Testis (tissue), 3 donors: ENCODE data around the gene SVEP1. TPM values are rescaled to one million over a fixed set of nuclear protein-coding genes. Genes with fewer than 3 reads are reported as not detected.
A peak's percentile ranks its signal among the peaks of the same experiment; 100 is the strongest.

Experiments used
- DNase-seq: peaks from one replicate; pipeline ENCODE4 v3.0.0-alpha.2; 2019
- H3K27ac ChIP-seq, 2 donors: fragments of 200-600 bp; sonication (generic); one replicate each; pipeline ENCODE4 v1.5.1; 2019
- H3K27me3 ChIP-seq: fragments of 200-600 bp; sonication (generic); one replicate; pipeline ENCODE4 v1.5.1; 2019
- H3K36me3 ChIP-seq: fragments of 200-600 bp; sonication (generic); one replicate; pipeline ENCODE4 v1.5.1; 2017; ENCODE audit warnings: low read depth; ENCODE audit errors: missing control alignments
- H3K4me1 ChIP-seq: fragments of 200-600 bp; sonication (generic); one replicate; pipeline ENCODE4 v1.5.1; 2019
- H3K4me3 ChIP-seq, 2 donors: fragments of 200-600 bp; sonication (generic); one replicate each; pipeline ENCODE4 v1.5.1; 2017 to 2019
- H3K9me3 ChIP-seq: fragments of 200-600 bp; sonication (generic); one replicate; pipeline ENCODE4 v1.5.1; 2017
- CTCF ChIP-seq, 3 experiments: fragments of 450-650 bp in 2 of 3; fragments of 200-600 bp in 1 of 3; sonication (generic) in 1 of 3; IDR thresholded peaks; one replicate each; pipeline ENCODE4 v1.5.1; 2016 to 2019; ENCODE audit warnings: antibody characterized with exemption in 3 of 3, mild to moderate bottlenecking in 2 of 3, moderate library complexity in 1 of 3
- POLR2A ChIP-seq: fragments of 450-650 bp; IDR thresholded peaks from one replicate; pipeline ENCODE4 v1.6.1; 2017; ENCODE audit warnings: antibody characterized with exemption, mild to moderate bottlenecking, moderate library complexity
- WGBS, 2 donors: methylation state at CpG; one replicate each; pipeline ENCODE4 v1.1.5; 2018; 5-methylcytosine and 5-hydroxymethylcytosine counted together
- intact Hi-C: fragments of 100-400 bp; cut with DNase I; formaldehyde crosslinking; loops from one replicate; pipeline ENCODE4 v1.15.1; 2023; ENCODE audit warnings: low total_unique reads
- polyA plus RNA-seq: library from polyadenylated mRNA; stranded (reverse); fragments of 350-450 nt; fragmentation: Illumina TruSeq; extraction: RNeasy Lipid Tissue Mini Kit (QIAGEN cat#74804); gene quantifications from one replicate; pipeline ENCODE4 v1.2.3, GENCODE V29; 2014; ENCODE audit warnings: low read depth, low replicate concordance; ENCODE audit not compliant: insufficient read depth
- small RNA-seq, 2 donors: library from RNA; depleted of rRNA; stranded (forward); fragments of <200 nt; gene quantifications; one replicate each; pipeline ENCODE3, GENCODE V24; 2016
- total RNA-seq, 2 donors: library from RNA; depleted of rRNA; stranded (reverse); fragments of >200 nt; gene quantifications; one replicate each; pipeline ENCODE4 v1.2.3, GENCODE V29; 2016

The SVEP1 gene
- total and polyA plus RNA-seq, 3 donors from 2014 or later = 4.6 to 7.9 (median 6.9) TPM

DNA sequence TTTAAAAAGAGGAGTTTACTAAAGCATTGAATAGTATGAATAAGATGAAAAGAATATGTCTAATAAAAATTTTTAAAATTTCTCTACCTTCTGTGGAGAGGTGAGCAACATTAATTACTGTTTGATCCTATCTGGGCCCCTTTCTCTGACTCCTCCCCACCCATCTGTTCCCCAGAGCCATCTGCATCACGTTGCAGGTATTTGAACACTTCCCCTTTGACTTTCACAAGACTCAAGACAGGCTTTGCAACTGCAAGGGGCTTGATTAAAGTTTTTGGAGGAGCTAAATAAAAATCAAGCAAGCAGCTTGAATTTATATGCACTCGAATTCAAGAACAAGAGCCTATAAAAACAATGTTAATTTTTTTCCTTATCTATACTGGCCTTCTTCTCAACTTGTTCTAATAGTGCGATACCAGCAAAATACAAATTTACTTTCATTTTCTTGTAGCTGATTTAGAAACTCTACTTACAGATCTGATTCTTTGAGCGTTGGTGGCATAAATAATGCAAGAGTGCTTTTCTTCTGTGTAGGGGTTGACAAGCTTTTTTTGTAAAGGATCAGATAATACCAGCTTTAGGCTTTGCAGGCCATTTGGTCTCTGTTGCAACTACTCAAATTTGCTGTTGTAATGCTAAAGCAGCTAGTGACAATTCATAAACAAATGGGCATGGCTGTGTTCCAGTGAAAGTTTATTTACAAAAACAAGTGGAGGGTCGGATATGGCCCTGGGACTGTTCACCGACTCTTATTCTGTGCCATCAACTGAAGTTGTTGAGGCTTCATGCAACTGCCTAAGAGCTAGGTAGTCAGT is 263.1 kb downstream of the SVEP1 start:
- Histone ChIP-seq H3K27me3 (no peaks in the 10 kb centered on the region), H3K36me3 (no peaks in the 10 kb centered on the region), H3K27ac (peak overlapping the region in 1 of 2 donors; percentile 44), H3K4me3 (no peak overlapping the region), H3K9me3 (no peaks in the 10 kb centered on the region), H3K4me1 (peaks cover 5% of the 10 kb centered on the region)
- intact Hi-C loops = no loop called here
- WGBS, 2 donors = 29 to 32% methylated on average over 6 of the region's 6 CpGs
- no peak for TF ChIP-seq CTCF (IDR thresholded peaks at IDR 0.05)
- no peak for TF ChIP-seq POLR2A
- no peak for DNase-seq

Small RNA genes lying within 50 kb of the gene (small RNA-seq; reads per million reads assigned to genes)
- gene RNU6-1039P = 0 reads per million in 2 donors

Other genes with a start within 250 kb of the SVEP1 start
- 10 to 100 TPM in 1 of 2 donors, 1 to 10 TPM in 1; 3.5 to 17.9 TPM for gene TXNDC8, start 241.9 kb downstream of the SVEP1 start, total RNA-seq
- 16.7 TPM for gene TXNDC8, start 241.9 kb downstream of the SVEP1 start, polyA plus RNA-seq
- 10 to 100 TPM in 1 of 2 donors, 1 to 10 TPM in 1; 6.9 to 11.6 TPM for gene MUSK, start 89.0 kb upstream of the SVEP1 start, total RNA-seq
- 2.8 TPM for gene MUSK, start 89.0 kb upstream of the SVEP1 start, polyA plus RNA-seq